ENCODE results near the gene MEGF10.

DNA sequence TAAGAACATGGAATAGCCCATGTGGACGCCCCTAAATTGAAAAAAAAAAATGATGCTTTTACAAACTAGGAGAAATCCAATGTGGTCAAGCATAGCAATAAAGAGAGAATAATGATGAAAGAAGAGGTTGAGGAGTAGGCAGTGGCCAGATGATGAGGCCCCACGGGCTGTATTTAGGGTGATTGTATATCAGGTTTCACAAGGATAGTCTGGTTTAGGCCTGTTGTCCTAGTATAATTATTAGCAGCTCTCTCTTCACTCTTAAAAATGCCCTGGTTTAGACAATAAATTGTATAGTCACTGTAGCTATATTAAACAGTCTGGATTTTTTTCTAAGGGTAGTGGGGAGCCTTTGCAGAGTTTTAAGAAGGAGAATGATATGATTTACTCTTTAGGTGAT is 124.4 kb downstream of the MEGF10 start:
- TF ChIP-seq, protein P1, sequence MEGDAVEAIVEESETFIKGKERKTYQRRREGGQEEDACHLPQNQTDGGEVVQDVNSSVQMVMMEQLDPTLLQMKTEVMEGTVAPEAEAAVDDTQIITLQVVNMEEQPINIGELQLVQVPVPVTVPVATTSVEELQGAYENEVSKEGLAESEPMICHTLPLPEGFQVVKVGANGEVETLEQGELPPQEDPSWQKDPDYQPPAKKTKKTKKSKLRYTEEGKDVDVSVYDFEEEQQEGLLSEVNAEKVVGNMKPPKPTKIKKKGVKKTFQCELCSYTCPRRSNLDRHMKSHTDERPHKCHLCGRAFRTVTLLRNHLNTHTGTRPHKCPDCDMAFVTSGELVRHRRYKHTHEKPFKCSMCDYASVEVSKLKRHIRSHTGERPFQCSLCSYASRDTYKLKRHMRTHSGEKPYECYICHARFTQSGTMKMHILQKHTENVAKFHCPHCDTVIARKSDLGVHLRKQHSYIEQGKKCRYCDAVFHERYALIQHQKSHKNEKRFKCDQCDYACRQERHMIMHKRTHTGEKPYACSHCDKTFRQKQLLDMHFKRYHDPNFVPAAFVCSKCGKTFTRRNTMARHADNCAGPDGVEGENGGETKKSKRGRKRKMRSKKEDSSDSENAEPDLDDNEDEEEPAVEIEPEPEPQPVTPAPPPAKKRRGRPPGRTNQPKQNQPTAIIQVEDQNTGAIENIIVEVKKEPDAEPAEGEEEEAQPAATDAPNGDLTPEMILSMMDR (IDR thresholded peaks at IDR 0.05), result no peak
- no peak for TF ChIP-seq EZH2 (IDR thresholded peaks at IDR 0.05; ENCODE audit: borderline replicate concordance, insufficient read depth, low read depth, low read length, poor library complexity, severe bottlenecking)
